Ectodermal cell (in vitro differentiated cells): Measurements from ENCODE around the gene SLC24A5.

ENCODE experiments used
- H3K27ac ChIP-seq: 2 replicates; pipeline ENCODE4 v1.7.0; 2013; ENCODE audit warnings: mild to moderate bottlenecking, low read depth, low read length; ENCODE audit not compliant: insufficient read depth, poor library complexity, severe bottlenecking
- H3K27me3 ChIP-seq: 2 replicates; pipeline ENCODE4 v1.7.0; 2013; ENCODE audit warnings: mild to moderate bottlenecking, low read length; ENCODE audit not compliant: insufficient read depth, control insufficient read depth, poor library complexity, severe bottlenecking
- H3K36me3 ChIP-seq: one replicate; pipeline ENCODE4 v1.7.0; 2013; ENCODE audit warnings: low read length; ENCODE audit not compliant: control insufficient read depth, insufficient read depth
- H3K4me1 ChIP-seq: one replicate; pipeline ENCODE4 v1.7.0; 2013; ENCODE audit warnings: low read length; ENCODE audit not compliant: control insufficient read depth, insufficient read depth
- H3K4me3 ChIP-seq: 2 replicates; pipeline ENCODE4 v1.7.0; 2013; ENCODE audit warnings: low read depth, low read length, control low read depth; ENCODE audit not compliant: insufficient read depth
- H3K9me3 ChIP-seq: 2 replicates; pipeline ENCODE4 v1.7.0; 2013; ENCODE audit warnings: mild to moderate bottlenecking, low read length, moderate library complexity; ENCODE audit not compliant: control insufficient read depth
- WGBS, 2 experiments: methylation state at CpG; one replicate each; pipeline ENCODE4 v1.1.7; 2013; ENCODE audit warnings: missing lambda C conversion rate in 2 of 2; 5-methylcytosine and 5-hydroxymethylcytosine counted together

SLC24A5 gene

GRCh38 chr15:48089702-48090101, 31.1 kb upstream of the SLC24A5 start:
- Histone ChIP-seq H3K27me3 (no peaks in the 10 kb centered on the region), H3K4me1 (no peaks in the 10 kb centered on the region), H3K9me3 (no peaks in the 10 kb centered on the region), H3K27ac (no peak overlapping the region), H3K36me3 (no peaks in the 10 kb centered on the region), H3K4me3 (no peak overlapping the region)
- WGBS, 2 experiments: 85 to 86% methylated on average over 6 of the region's 6 CpGs

DNA sequence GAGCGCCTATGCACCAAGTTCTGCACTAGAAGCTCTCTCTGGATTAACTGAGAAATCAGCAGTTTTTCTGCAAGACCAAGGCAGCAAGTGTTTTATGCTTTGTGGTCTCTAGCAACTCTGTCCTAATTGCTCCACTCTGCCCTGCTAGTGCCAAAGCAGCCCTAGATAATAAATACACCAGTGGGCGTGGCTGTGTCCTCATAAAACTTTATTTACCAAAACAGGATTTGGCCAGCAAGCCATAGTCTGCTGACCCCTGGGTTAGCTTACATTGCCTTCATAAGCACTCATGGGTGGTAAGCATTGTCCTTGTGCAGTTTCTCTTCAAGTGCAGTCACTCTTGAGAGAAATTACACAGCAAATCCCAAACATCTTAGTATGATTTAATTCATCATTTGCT, 30.7 kb upstream of the SLC24A5 start:
- Histone ChIP-seq H3K27me3 (no peaks in the 10 kb centered on the region), H3K27ac (no peak overlapping the region), H3K4me1 (no peaks in the 10 kb centered on the region), H3K4me3 (no peak overlapping the region), H3K9me3 (no peaks in the 10 kb centered on the region), H3K36me3 (no peaks in the 10 kb centered on the region)
- WGBS, 2 experiments: 89 to 93% methylated on average over 2 of the region's 2 CpGs

DNA sequence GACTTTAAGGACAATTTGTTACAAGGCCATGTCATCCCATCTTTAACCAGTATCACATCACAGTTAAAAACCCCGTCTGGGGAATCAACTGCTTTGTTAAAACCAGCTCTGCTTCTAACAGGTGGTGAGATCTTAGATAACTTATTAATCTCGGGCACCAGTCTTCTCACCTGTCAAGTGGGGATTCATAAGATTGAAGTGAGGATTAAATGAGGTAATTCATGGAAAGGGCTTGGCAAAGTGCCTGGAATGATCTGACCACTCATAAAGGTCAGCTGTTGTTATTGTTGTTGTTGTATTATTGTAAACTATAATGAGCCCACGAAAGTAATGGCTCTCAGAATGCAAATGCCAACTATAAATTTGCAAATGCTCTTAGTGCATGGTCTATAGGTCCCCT, 30.1 kb upstream of the SLC24A5 start:
- Histone ChIP-seq H3K36me3 (no peaks in the 10 kb centered on the region), H3K4me3 (no peak overlapping the region), H3K27ac (no peak overlapping the region), H3K4me1 (no peaks in the 10 kb centered on the region), H3K9me3 (no peaks in the 10 kb centered on the region), H3K27me3 (no peaks in the 10 kb centered on the region)
- WGBS, 2 experiments: 93 to 97% methylated on average over 3 of the region's 3 CpGs

DNA sequence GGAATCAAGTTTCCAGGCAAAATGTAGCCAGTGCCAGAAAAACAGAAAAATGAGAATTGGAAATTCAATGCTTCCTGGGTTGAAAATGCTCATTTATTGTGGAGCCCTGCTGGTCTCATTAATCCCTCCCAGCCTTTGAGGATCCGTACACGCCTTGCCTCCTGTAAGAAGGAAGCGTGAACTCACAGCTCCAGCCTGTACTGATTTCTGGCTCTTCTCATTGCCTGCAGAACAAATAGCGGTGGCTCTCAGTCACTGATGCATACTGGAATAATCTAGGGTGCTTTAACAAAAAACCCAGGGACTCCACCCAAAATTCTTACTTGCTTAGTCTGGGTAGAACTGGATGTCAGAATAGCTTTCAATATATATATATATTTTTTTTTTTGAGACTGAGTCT, 29.3 kb upstream of the SLC24A5 start:
- no peaks in the 10 kb centered on the region for H3K36me3 ChIP-seq
- no peaks in the 10 kb centered on the region for H3K27me3 ChIP-seq
- no peak overlapping the region for H3K27ac ChIP-seq
- H3K9me3 ChIP-seq: no peaks in the 10 kb centered on the region
- WGBS, 2 experiments: 92 to 93% methylated on average over 4 of the region's 4 CpGs
- no peak overlapping the region for H3K4me3 ChIP-seq
- no peaks in the 10 kb centered on the region for H3K4me1 ChIP-seq

DNA sequence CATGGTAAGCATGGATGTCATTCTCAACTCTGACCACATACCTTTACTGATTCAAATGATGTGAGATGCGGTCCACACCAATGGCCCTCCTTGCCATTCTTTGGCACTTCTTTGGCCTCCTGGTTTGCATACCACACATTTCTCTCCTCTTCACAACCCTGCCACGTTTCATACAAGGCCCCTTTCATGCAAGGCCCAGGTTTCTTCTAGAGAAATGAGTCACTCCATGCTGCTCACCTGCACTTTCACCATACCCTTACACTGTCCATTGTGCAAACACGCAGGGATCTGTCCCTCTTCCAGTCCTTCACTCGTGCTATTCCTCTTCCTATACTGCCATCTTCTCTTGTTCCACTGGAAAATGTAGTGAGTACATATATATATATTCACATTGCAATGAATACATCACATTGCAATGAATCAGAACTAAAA, 24.4 kb upstream of the SLC24A5 start:
- WGBS, 2 experiments: 88% methylated on average over 3 to 4 of the region's 4 CpGs
- Histone ChIP-seq H3K9me3 (no peaks in the 10 kb centered on the region), H3K4me3 (no peak overlapping the region), H3K4me1 (no peaks in the 10 kb centered on the region), H3K27me3 (no peaks in the 10 kb centered on the region), H3K27ac (no peak overlapping the region), H3K36me3 (no peaks in the 10 kb centered on the region)

DNA sequence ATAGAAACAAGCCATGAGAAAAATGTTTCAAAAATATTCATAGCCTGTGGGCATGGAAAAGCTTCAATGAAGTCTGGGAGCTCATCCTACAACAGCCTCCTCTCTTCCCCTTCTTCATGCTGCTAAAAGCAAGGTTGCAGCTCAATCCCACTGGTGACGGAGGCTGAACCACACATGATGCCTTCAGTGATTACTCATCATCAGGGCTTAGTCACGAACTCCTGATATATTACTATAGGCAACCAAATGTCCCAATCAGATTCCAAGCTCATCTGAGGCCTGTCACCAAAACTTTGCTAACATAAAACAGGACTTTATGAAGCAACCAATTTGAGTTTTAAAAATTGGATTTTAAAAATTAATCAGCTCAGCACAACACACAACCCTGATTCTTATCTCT, 24.0 kb upstream of the SLC24A5 start:
- Histone ChIP-seq H3K27me3 (no peaks in the 10 kb centered on the region), H3K9me3 (no peaks in the 10 kb centered on the region), H3K4me1 (no peaks in the 10 kb centered on the region), H3K4me3 (no peak overlapping the region), H3K27ac (no peak overlapping the region), H3K36me3 (no peaks in the 10 kb centered on the region)
- 83 to 97% methylated on average over 2 of the region's 2 CpGs for WGBS, 2 experiments

- H3K4me3 ChIP-seq: no peak overlapping the region
- no peaks in the 10 kb centered on the region for H3K9me3 ChIP-seq
- 92 to 97% methylated on average over 2 of the region's 2 CpGs for WGBS, 2 experiments
- H3K27ac ChIP-seq: no peak overlapping the region
- H3K27me3 ChIP-seq: no peaks in the 10 kb centered on the region
- no peaks in the 10 kb centered on the region for H3K36me3 ChIP-seq
- H3K4me1 ChIP-seq: no peaks in the 10 kb centered on the region
These were observed 23.5 kb upstream of the SLC24A5 start for GRCh38 chr15:48097264-48097663.

DNA sequence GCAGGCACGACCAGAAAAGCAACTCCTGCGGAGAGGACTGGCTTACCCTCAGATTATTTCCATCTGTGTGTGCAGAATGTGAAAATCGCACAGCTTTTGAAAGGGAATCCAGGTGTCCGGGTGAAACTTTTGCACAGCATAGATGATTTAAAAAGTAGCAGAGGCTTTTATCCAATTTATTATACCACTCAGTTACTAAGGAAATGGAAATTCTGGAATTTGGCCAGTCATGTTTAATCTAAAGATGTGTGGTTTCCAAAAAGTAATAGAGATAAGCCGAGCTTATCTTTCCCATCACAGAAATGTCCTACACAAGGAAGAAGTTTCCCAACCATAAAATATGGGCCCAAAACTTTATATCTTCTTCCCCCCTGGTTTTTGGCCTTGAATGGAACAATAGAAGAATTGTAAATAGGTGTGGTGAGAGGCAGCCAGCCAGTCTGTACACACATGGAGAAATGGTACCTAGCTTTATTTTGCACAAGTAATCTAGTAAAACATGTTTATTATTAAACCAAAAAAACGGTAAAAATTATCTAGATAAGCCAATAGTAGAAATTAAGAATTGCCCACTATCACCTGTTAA, 19.3 kb upstream of the SLC24A5 start:
- no peaks in the 10 kb centered on the region for H3K36me3 ChIP-seq
- H3K27ac ChIP-seq: no peak overlapping the region
- no peaks in the 10 kb centered on the region for H3K27me3 ChIP-seq
- WGBS, 2 experiments: 94 to 97% methylated on average over 4 to 5 of the region's 6 CpGs
- no peaks in the 10 kb centered on the region for H3K9me3 ChIP-seq
- H3K4me3 ChIP-seq: no peak overlapping the region
- H3K4me1 ChIP-seq: no peaks in the 10 kb centered on the region

- H3K4me1 ChIP-seq: no peaks in the 10 kb centered on the region
- H3K9me3 ChIP-seq: no peaks in the 10 kb centered on the region
- H3K27ac ChIP-seq: no peak overlapping the region
- no peaks in the 10 kb centered on the region for H3K36me3 ChIP-seq
- no peaks in the 10 kb centered on the region for H3K27me3 ChIP-seq
- 95 to 96% methylated on average over 6 of the region's 6 CpGs for WGBS, 2 experiments
- H3K4me3 ChIP-seq: no peak overlapping the region
These were observed 18.6 kb upstream of the SLC24A5 start for GRCh38 chr15:48102167-48102566.

- no peak overlapping the region for H3K27ac ChIP-seq
- H3K36me3 ChIP-seq: no peaks in the 10 kb centered on the region
- H3K4me1 ChIP-seq: no peaks in the 10 kb centered on the region
- H3K27me3 ChIP-seq: no peaks in the 10 kb centered on the region
- H3K9me3 ChIP-seq: no peaks in the 10 kb centered on the region
- 93 to 98% methylated on average over 5 of the region's 5 CpGs for WGBS, 2 experiments
- no peak overlapping the region for H3K4me3 ChIP-seq
These were observed 17.1 kb upstream of the SLC24A5 start for GRCh38 chr15:48103647-48104046.

- 70 to 88% methylated on average over 1 to 2 of the region's 2 CpGs for WGBS, 2 experiments
- Histone ChIP-seq H3K9me3 (no peaks in the 10 kb centered on the region), H3K36me3 (no peaks in the 10 kb centered on the region), H3K27me3 (no peaks in the 10 kb centered on the region), H3K4me1 (no peaks in the 10 kb centered on the region), H3K27ac (no peak overlapping the region), H3K4me3 (no peak overlapping the region)
These were observed 14.9 kb upstream of the SLC24A5 start for GRCh38 chr15:48105936-48106335.
